ENCODE data around the gene ZKSCAN3. TPM values are rescaled to one million over a fixed set of nuclear protein-coding genes. Genes with fewer than 3 reads are reported as not detected.
"Not testable (repeated sequence)": the region's sequence is repeated elsewhere in the genome, so short reads cannot be mapped to it uniquely, and the experiment has no call there.

Gene ZKSCAN3
- total RNA-seq, 2 donors from 2014 or later = 4.9 to 6.1 TPM

- H3K27ac ChIP-seq = no peak overlapping the region
- intact Hi-C loops (cut with DNase I) = no loop called here
- H3K27me3 ChIP-seq = no peaks in the 10 kb centered on the region
- H3K4me3 ChIP-seq = no peak overlapping the region
- H3K9me3 ChIP-seq = no peaks in the 10 kb centered on the region
- no peak overlapping the region for H3K9ac ChIP-seq (ENCODE audit: low read depth in 2 of 2, low read length in 2 of 2)
- DNase-seq = no peak
- no peaks in the 10 kb centered on the region for H3K4me1 ChIP-seq
- TF ChIP-seq CTCF (IDR thresholded peaks at IDR 0.05) = no peak
- no peaks in the 10 kb centered on the region for H3K36me3 ChIP-seq
These were observed 11.2 kb downstream of the ZKSCAN3 start for GRCh38 chr6:28360961-28361360.

- DNase-seq; H3K9ac ChIP-seq (ENCODE audit: low read depth in 2 of 2, low read length in 2 of 2); intact Hi-C loops (cut with DNase I); H3K36me3 ChIP-seq; H3K27me3 ChIP-seq; H3K4me1 ChIP-seq; H3K27ac ChIP-seq; H3K4me3 ChIP-seq; H3K9me3 ChIP-seq: not testable (repeated sequence)
These were observed 15.8 kb downstream of the ZKSCAN3 start for GRCh38 chr6:28365590-28365989.

- Histone ChIP-seq H3K4me1 (no peaks in the 10 kb centered on the region), H3K27ac (no peak overlapping the region), H3K9ac (ENCODE audit: low read depth in 2 of 2, low read length in 2 of 2) (no peak overlapping the region), H3K36me3 (no peaks in the 10 kb centered on the region), H3K4me3 (no peak overlapping the region), H3K27me3 (no peaks in the 10 kb centered on the region), H3K9me3 (no peaks in the 10 kb centered on the region)
- intact Hi-C loops (cut with DNase I) = no loop called here
- no peak for TF ChIP-seq CTCF (IDR thresholded peaks at IDR 0.05)
- no peak for DNase-seq
These were observed 18.8 kb downstream of the ZKSCAN3 start for GRCh38 chr6:28368522-28368921.

- Histone ChIP-seq H3K4me3 (no peak overlapping the region), H3K27ac (no peak overlapping the region), H3K36me3 (no peaks in the 10 kb centered on the region), H3K9me3 (no peaks in the 10 kb centered on the region), H3K27me3 (no peaks in the 10 kb centered on the region), H3K4me1 (no peaks in the 10 kb centered on the region), H3K9ac (ENCODE audit: low read depth in 2 of 2, low read length in 2 of 2) (no peak overlapping the region)
- no peak for DNase-seq
- TF ChIP-seq CTCF (IDR thresholded peaks at IDR 0.05) = no peak
- intact Hi-C loops (cut with DNase I) = no loop called here
These were observed 19.7 kb downstream of the ZKSCAN3 start for GRCh38 chr6:28369463-28369862.

GRCh38 chr6:28370440-28370839 lies 20.7 kb downstream of the ZKSCAN3 start:
- intact Hi-C loops (cut with DNase I) = no loop called here

GRCh38 chr6:28371280-28371679 lies 21.5 kb downstream of the ZKSCAN3 start:
- no peak overlapping the region for H3K9ac ChIP-seq (ENCODE audit: low read depth in 2 of 2, low read length in 2 of 2)
- H3K27ac ChIP-seq = no peak overlapping the region
- no peaks in the 10 kb centered on the region for H3K4me1 ChIP-seq
- no peak for TF ChIP-seq CTCF (IDR thresholded peaks at IDR 0.05)
- no peak for DNase-seq
- H3K4me3 ChIP-seq = no peak overlapping the region
- no peaks in the 10 kb centered on the region for H3K9me3 ChIP-seq
- intact Hi-C loops (cut with DNase I) = no loop called here
- no peaks in the 10 kb centered on the region for H3K27me3 ChIP-seq
- H3K36me3 ChIP-seq = no peaks in the 10 kb centered on the region

More at GRCh38 chr6:28370440-28370839, 20.7 kb downstream of the ZKSCAN3 start:
- Histone ChIP-seq H3K27me3 (no peaks in the 10 kb centered on the region), H3K9ac (ENCODE audit: low read depth in 2 of 2, low read length in 2 of 2) (no peak overlapping the region), H3K9me3 (no peaks in the 10 kb centered on the region), H3K4me3 (no peak overlapping the region), H3K4me1 (no peaks in the 10 kb centered on the region), H3K36me3 (no peaks in the 10 kb centered on the region), H3K27ac (no peak overlapping the region)
- DNase-seq = no peak
- TF ChIP-seq CTCF (IDR thresholded peaks at IDR 0.05) = no peak
